NOMO-1 treated with dmso at 0.1 percent for 144 hours (cell line): ENCODE data around the gene SMIM33.
"Not testable (repeated sequence)": the region's sequence is repeated elsewhere in the genome, so short reads cannot be mapped to it uniquely, and the experiment has no call there.

Experiments
- DNase-seq: peaks from one replicate; lab custom pipeline; 2025; ENCODE audit not compliant: unreplicated experiment; lab: John Stamatoyannopoulos, UW

SMIM33 gene

DNA sequence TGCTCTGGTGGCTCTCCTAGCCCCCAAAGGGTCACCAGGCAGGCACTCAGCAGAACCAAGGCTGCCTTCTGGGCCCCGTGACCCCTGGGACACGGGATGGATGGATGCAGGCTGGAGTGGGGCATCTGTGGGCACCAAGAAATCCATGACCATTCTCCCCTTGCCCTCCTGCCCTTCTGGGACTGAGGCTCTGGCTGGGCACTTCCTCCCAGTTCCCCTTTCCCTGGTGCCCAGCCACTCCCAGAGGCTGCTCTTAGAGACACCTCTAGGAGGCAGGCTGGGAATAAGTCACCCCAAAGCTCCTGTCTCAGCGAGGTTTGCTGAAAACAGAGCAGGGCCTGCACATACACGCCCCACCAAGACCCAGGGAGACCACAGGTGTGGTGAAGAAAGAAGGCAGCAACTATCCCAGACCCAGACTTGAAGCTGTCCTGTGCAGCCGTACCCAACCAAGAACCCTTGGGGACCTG lies 10.8 kb downstream of the SMIM33 start:
- DNase-seq = no peak

- DNase-seq = peak; percentile 78
These were observed 11.5 kb downstream of the SMIM33 start, which contains the start of gene STING1 for GRCh38 chr5:139482050-139482889. Gene STING1, minus strand, starts transcription at chr5:139482758. Its CDS starts 1,054 bp downstream, at chr5:139481704.

- DNase-seq = not testable (repeated sequence)
These were observed 12.0 kb downstream of the SMIM33 start for GRCh38 chr5:139482890-139483208.

DNA sequence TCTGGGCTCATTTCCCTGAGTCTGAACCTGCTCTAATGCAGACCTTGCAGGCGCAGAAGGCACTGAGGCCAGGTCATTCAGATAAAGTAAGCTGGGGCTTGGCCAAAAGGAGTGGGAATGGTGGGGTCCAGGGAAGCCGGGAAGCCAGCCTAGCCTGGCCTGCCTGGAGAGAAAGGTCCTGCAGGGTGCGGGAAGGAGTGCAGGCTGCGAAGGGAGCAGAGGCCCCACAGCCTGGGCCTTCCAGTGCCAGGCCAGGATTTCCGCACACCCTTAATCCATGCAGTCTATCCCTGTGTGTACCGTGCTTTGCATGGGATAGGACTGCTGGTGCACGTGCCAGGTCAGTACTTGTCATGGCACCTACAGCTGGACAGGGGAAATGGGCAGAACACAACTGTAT lies 15.4 kb downstream of the SMIM33 start:
- DNase-seq = no peak

DNA sequence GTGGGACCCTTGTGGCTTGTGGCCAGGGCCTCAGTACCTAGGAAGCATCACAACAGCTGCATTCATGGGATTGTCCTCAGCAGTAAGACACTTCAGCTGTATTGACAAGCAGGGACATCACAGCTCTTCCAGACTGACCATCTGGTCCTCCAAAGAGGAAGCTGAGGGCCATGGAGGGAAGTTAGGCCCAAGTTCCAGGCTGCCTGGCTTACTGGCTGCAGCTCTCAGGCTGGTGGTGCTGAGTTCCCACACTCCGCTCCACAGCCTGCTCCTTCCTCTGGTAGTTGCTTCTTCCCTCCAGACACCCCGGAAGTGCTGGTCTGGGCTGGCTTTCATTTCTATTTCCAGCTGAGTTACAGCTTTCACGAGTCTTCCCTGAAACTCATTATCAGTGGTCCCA lies 17.5 kb downstream of the SMIM33 start:
- no peak for DNase-seq

- no peak for DNase-seq
These were observed 21.9 kb downstream of the SMIM33 start for GRCh38 chr5:139492700-139493192.

- DNase-seq = no peak
These were observed 23.5 kb downstream of the SMIM33 start for GRCh38 chr5:139494256-139494655.

- DNase-seq = no peak
These were observed 24.0 kb downstream of the SMIM33 start for GRCh38 chr5:139494832-139495231.

GRCh38 chr5:139495638-139496435 lies 25.0 kb downstream of the SMIM33 start:
- no peak for DNase-seq

DNA sequence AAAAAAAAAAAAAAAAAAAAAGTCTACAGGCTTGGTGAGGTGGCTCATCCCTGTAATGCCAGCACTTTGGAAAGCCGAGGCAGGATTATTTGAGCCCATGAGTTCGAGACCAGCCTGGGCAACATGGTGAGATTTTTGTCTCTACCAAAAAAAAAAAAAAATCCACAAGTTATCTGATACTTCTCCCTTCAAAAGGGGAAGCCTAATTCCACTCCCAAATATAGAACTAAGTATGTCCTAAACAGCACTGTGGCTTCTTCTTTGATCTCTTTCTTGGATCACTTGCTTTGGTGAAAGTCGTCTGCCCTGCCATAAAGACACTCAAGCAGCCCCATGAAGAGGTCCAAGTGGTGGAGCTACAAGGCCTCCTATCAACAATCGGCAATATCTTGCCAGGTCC lies 30.6 kb downstream of the SMIM33 start:
- no peak for DNase-seq

GRCh38 chr5:139503036-139503817 lies 32.4 kb downstream of the SMIM33 start:
- not testable (repeated sequence) for DNase-seq

GRCh38 chr5:139503879-139504278 lies 33.1 kb downstream of the SMIM33 start:
- peak; percentile 32 for DNase-seq

DNA sequence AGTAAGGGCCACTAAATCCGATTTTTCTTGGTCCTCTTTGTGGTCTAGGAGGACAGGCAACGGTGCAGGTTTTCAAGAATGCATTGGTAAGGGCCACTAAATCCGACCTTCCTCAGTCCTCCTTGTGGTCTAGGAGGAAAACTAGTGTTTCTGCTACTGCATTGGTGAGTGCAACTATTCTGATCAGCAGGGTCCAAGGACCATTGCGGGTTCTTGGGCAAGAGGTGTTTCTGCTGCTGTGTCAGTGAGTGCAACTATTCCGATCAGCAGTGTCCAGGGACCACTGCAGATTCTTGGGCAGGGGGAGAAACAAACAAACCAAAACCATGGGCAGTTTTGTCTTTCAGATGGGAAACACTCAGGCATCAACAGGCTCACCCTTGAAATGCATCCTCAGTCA lies 33.9 kb downstream of the SMIM33 start:
- not testable (repeated sequence) for DNase-seq

- no peak for DNase-seq
These were observed 42.1 kb downstream of the SMIM33 start for GRCh38 chr5:139512786-139513390.

DNA sequence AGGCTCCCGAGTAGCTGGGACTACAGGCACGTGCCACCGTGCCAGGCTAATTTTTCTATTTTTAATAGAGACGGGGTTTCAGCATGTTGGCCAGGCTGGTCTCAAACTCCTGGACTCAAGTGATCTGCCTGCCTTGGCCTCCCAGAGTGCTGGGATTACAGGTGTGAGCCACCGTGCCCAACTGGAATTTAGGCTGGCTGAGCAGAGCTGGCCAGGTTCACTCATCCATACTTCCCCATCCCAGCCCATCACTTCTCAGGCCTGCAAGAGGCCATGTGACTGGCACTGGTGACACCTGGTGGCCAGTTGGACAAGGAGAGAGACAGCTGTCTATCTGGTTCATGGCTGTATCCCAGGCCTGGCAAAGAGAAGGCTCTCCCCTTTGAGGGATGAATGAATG lies 42.6 kb downstream of the SMIM33 start:
- DNase-seq = peak; percentile 53

DNA sequence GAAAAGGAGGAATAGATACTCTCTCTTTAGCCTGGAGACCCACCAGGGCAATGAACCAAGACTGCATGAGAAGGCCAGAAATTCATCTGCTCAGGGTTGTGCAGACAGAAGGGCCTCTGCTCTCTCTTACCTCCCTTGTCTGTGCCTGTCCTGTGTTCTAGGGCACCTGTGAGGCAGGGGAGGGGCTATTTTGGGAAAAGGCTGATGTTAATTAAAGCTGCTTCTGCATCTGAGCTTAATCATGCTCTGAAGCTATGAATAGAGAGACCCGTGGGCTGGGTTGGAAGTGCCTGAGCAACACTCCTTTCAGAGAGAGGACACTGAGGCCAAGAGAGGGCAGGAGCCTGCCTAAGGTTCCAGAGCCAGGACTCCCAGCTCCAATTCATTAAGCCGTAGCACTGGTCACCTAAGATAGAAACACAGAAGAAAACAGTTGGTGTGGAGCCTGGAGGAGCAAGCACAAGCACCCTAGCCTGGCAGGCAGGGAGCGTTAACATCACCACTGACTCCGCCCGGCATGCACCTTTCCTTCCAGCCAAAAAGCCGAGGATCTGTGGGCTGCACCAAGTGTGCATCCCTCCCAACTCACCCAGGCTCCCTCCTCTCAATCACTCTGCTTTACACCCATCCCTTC lies 43.2 kb downstream of the SMIM33 start:
- no peak for DNase-seq

GRCh38 chr5:139514486-139514856 lies 43.7 kb downstream of the SMIM33 start:
- no peak for DNase-seq

DNA sequence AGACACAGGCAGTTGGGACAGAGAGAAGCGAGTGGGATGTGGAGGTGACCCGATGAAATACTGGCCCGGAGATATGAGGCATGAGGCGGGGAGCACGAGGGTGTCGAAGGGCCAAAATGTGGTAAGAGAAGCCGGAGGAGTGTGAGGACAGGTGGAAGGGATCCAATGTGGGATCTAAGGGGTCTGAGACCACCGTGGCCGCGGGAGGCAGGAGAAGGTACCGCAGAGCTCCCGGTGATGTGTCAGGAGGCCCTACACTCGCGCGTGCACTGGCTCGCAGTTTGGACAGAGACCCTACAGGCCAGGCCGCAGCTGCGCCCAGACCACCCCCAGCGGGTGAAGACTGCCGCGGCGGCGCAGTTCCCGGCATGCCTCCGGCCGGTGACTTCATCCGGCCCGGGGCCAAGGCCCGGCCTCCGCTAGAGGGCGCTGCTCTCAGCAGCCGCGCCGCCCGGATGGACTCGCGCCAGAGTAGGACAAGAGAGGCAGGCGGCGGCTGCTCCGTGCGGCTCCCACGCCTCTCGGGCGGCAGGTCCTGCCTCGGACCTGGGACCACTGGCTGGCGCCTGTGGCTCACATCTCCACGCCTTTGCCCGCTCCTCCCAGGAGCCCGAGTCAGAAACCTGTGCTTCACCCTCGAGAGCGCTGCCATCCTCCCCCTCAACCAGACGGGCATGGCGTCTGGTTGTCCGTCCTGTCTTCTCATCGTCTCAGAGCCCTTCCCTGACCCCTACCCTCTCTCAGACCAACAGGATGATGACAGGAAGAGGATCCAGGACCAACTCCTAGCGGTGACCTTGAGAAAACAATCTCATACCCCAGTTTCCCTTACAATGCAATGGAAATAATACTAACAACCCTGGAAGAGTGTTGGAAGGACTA lies 47.1 kb downstream of the SMIM33 start:
- DNase-seq = peak; percentile 61
